ENCODE data around the gene ITPR2. TPM values are rescaled to one million over a fixed set of nuclear protein-coding genes. Genes with fewer than 3 reads are reported as not detected.
A peak's percentile ranks its signal among the peaks of the same experiment; 100 is the strongest.

Gene ITPR2
- total RNA-seq, 1 experiment from 2014 or later, result 41.6 TPM

- Histone ChIP-seq H3K9me3 (no peaks in the 10 kb centered on the region), H3K4me1 (peaks cover 5% of the 10 kb centered on the region; the same call in 1 of the 2 replicates), H3K4me3 (ENCODE audit: low read depth, low read length) (no peak overlapping the region), H3K27me3 (replicated peaks; ENCODE audit: control insufficient read depth, insufficient read depth, low read length) (no peaks in the 10 kb centered on the region), H3K36me3 (ENCODE audit: control insufficient read depth, insufficient read depth, low read length) (0 out of 2 replicates have a peak, but pooled peaks cover 1% of the 10 kb centered on the region)
- no peaks in the 10 kb centered on the region for H3K27me3 Mint-ChIP-seq (ENCODE audit: insufficient read depth, unreplicated experiment)
- POLR2A ChIA-PET, result no interaction called here
- no peak for TF ChIP-seq CTCF (IDR thresholded peaks at IDR 0.05; ENCODE audit: insufficient read depth in 1 of 2, low read depth in 1 of 2, low read length in 1 of 2, severe bottlenecking in 1 of 2, unreplicated experiment in 1 of 2)
- DNase-seq, result no peak
- peaks cover 8% of the 10 kb centered on the region for H3K4me1 Mint-ChIP-seq (ENCODE audit: low read depth, unreplicated experiment)
- H3K27ac Mint-ChIP-seq (ENCODE audit: unreplicated experiment), result no peak overlapping the region
- peaks cover 24% of the 10 kb centered on the region for H3K9me3 Mint-ChIP-seq (ENCODE audit: unreplicated experiment)
- no TSS peak for BruUV-seq (replicated peaks)
- CTCF ChIA-PET, result no interaction called here
- intact Hi-C loops (cut with micrococcal nuclease; ENCODE audit: unreplicated experiment), result no loop called here
- no peak overlapping the region for H3K4me3 Mint-ChIP-seq (ENCODE audit: unreplicated experiment)
- H3K36me3 Mint-ChIP-seq (ENCODE audit: insufficient read depth, unreplicated experiment), result peaks cover 5% of the 10 kb centered on the region
These were observed 190.6 kb downstream of the ITPR2 start for GRCh38 chr12:26642361-26642760.

- Histone ChIP-seq H3K27me3 (replicated peaks; ENCODE audit: control insufficient read depth, insufficient read depth, low read length) (no peaks in the 10 kb centered on the region), H3K9me3 (no peaks in the 10 kb centered on the region), H3K4me3 (ENCODE audit: low read depth, low read length) (no peak overlapping the region), H3K4me1 (peaks cover 48% of the 10 kb centered on the region), H3K36me3 (ENCODE audit: control insufficient read depth, insufficient read depth, low read length) (0 out of 2 replicates have a peak, but pooled peaks cover 1% of the 10 kb centered on the region)
- intact Hi-C loops (cut with micrococcal nuclease; ENCODE audit: unreplicated experiment), result no loop called here
- no peaks in the 10 kb centered on the region for H3K9me3 Mint-ChIP-seq (ENCODE audit: unreplicated experiment)
- no peak for TF ChIP-seq CTCF (IDR thresholded peaks at IDR 0.05; ENCODE audit: insufficient read depth in 1 of 2, low read depth in 1 of 2, low read length in 1 of 2, severe bottlenecking in 1 of 2, unreplicated experiment in 1 of 2)
- no peak overlapping the region for H3K27ac Mint-ChIP-seq (ENCODE audit: unreplicated experiment)
- peaks cover 40% of the 10 kb centered on the region for H3K4me1 Mint-ChIP-seq (ENCODE audit: low read depth, unreplicated experiment)
- H3K27me3 Mint-ChIP-seq (ENCODE audit: insufficient read depth, unreplicated experiment), result no peaks in the 10 kb centered on the region
- POLR2A ChIA-PET, result no interaction called here
- BruUV-seq (replicated peaks), result no TSS peak
- H3K36me3 Mint-ChIP-seq (ENCODE audit: insufficient read depth, unreplicated experiment), result peaks cover 8% of the 10 kb centered on the region
- DNase-seq, result peak in 1 of 2 experiments; percentile 30
- CTCF ChIA-PET, result no interaction called here
- H3K4me3 Mint-ChIP-seq (ENCODE audit: unreplicated experiment), result no peak overlapping the region
These were observed 196.2 kb downstream of the ITPR2 start for GRCh38 chr12:26636710-26637328.

GRCh38 chr12:26633591-26634210 lies 199.3 kb downstream of the ITPR2 start:
- Histone ChIP-seq H3K4me3 (ENCODE audit: low read depth, low read length) (no peak overlapping the region), H3K4me1 (peaks cover 68% of the 10 kb centered on the region), H3K9me3 (no peaks in the 10 kb centered on the region), H3K36me3 (ENCODE audit: control insufficient read depth, insufficient read depth, low read length) (0 out of 2 replicates have a peak, but pooled peaks cover 1% of the 10 kb centered on the region), H3K27me3 (replicated peaks; ENCODE audit: control insufficient read depth, insufficient read depth, low read length) (no peaks in the 10 kb centered on the region)
- H3K4me1 Mint-ChIP-seq (ENCODE audit: low read depth, unreplicated experiment), result peaks cover 61% of the 10 kb centered on the region
- ChIA-PET CTCF (interaction anchor here (0.7 to 1.0 kb wide), 2 partner anchors 68 to 532 kb away, joined by 5 to 6 read pairs; no protein-coding TSS in a partner anchor), POLR2A (no interaction called here)
- no peaks in the 10 kb centered on the region for H3K9me3 Mint-ChIP-seq (ENCODE audit: unreplicated experiment)
- intact Hi-C loops (cut with micrococcal nuclease; ENCODE audit: unreplicated experiment), result loop anchor here (1.0 to 5.0 kb wide), 5 partner anchors 18 to 511 kb away; no protein-coding TSS in a partner anchor
- no TSS peak for BruUV-seq (replicated peaks)
- H3K27ac Mint-ChIP-seq (ENCODE audit: unreplicated experiment), result peak overlapping the region; percentile 48
- no peaks in the 10 kb centered on the region for H3K27me3 Mint-ChIP-seq (ENCODE audit: insufficient read depth, unreplicated experiment)
- TF ChIP-seq CTCF (IDR thresholded peaks at IDR 0.05; ENCODE audit: insufficient read depth in 1 of 2, low read depth in 1 of 2, low read length in 1 of 2, severe bottlenecking in 1 of 2, unreplicated experiment in 1 of 2), result no peak
- DNase-seq, result peak; percentile 50 to 80
- peak overlapping the region; percentile 8 for H3K4me3 Mint-ChIP-seq (ENCODE audit: unreplicated experiment)
- peaks cover 14% of the 10 kb centered on the region for H3K36me3 Mint-ChIP-seq (ENCODE audit: insufficient read depth, unreplicated experiment)

Data from Caco-2 (cell line).